H1 (cell line): ENCODE results near the gene TACR2. TPM values are rescaled to one million over a fixed set of nuclear protein-coding genes. Genes with fewer than 3 reads are reported as not detected.

Experiments
- BRCA1 ChIP-seq: IDR thresholded peaks from 2 replicates; pipeline ENCODE4 v1.6.1; 2012; ENCODE audit warnings: low read depth, low read length, improper control_type of control experiment
- CHD1 ChIP-seq: IDR thresholded peaks from 2 replicates; pipeline ENCODE4 v1.6.1; 2012; ENCODE audit warnings: low read depth, low read length, improper control_type of control experiment
- CHD7 ChIP-seq: fragments of 300-600 bp; sonication (generic); IDR thresholded peaks from 2 replicates; pipeline ENCODE4 v1.7.1; 2012; ENCODE audit warnings: low read length, moderate library complexity, mild to moderate bottlenecking, inconsistent platforms; ENCODE audit not compliant: insufficient replicate concordance
- E2F6 ChIP-seq: IDR thresholded peaks from 2 replicates; pipeline ENCODE4 v1.6.1; 2012; ENCODE audit warnings: inconsistent platforms
- GABPA ChIP-seq: IDR thresholded peaks from 2 replicates; pipeline ENCODE4 v1.6.1; 2011; ENCODE audit warnings: mild to moderate bottlenecking, low read length, moderate library complexity, borderline replicate concordance; ENCODE audit not compliant: insufficient read depth
- KDM4A ChIP-seq: IDR thresholded peaks from one replicate; pipeline ENCODE4 v1.7.1; 2012; ENCODE audit warnings: low read depth, mild to moderate bottlenecking, moderate library complexity, low read length, inconsistent platforms; ENCODE audit not compliant: severe bottlenecking
- RNF2 ChIP-seq: fragments of 200-900, 300-1000 bp; sonication (generic); IDR thresholded peaks from 2 replicates; pipeline ENCODE4 v1.7.1; 2016; ENCODE audit warnings: borderline replicate concordance, low read depth, mild to moderate bottlenecking, antibody characterized with exemption, low read length; ENCODE audit not compliant: poor library complexity, severe bottlenecking; ENCODE audit errors: missing control alignments
- SRF ChIP-seq: IDR thresholded peaks from 2 replicates; pipeline ENCODE4 v1.6.1; 2011; ENCODE audit warnings: mild to moderate bottlenecking, low read depth, low read length, moderate library complexity
- TEAD4 ChIP-seq: IDR thresholded peaks from 2 replicates; pipeline ENCODE4 v1.6.1; 2012; ENCODE audit warnings: low read depth, low read length, inconsistent platforms, mixed read lengths
- ZNF274 ChIP-seq: IDR thresholded peaks from 2 replicates; pipeline ENCODE4 v1.7.0; 2012; ENCODE audit warnings: low read length, borderline replicate concordance; ENCODE audit errors: extremely low read depth
- polyA plus RNA-seq, 7 experiments: library from polyadenylated mRNA; depleted of rRNA in 3 of 7; stranded (reverse) in 5 of 7; unstranded in 2 of 7; fragments of >200 nt in 5 of 7; fragments of 200-250 nt in 2 of 7; gene quantifications; 1 replicate in 5 of 7; 2 replicates in 1 of 7; 4 replicates in 1 of 7; pipeline versions ENCODE4 v1.2.1 to v1.2.3, GENCODE V29; 2011 to 2013; ENCODE audit warnings: missing spikeins in 2 of 7, mixed read lengths in 2 of 7
- total RNA-seq: library from RNA; stranded (reverse); fragmentation: NEBNext Ultra II Directional; extraction: Animal tissue kit (Norgen Biotek cat#: 25700); gene quantifications from 2 replicates; pipeline ENCODE4 v1.2.1, GENCODE V29; 2021

Gene TACR2
- total and polyA plus RNA-seq, 2 of the 8 experiments (the other 6 are each of a cell fraction or from before 2014, with no cell fraction given): 0.06 TPM; not detected in 1

- TF ChIP-seq CHD7 (no peak), E2F6 (no peak), SRF (no peak), CHD1 (no peak), TEAD4 (no peak), GABPA (no peak), RNF2 (no peak), ZNF274 (no peak), KDM4A (no peak), BRCA1 (no peak)
These were observed 50.0 kb downstream of the TACR2 start (continued) for GRCh38 chr10:69366738-69367137.
